Measurements from ENCODE around the gene UBTF. TPM values are rescaled to one million over a fixed set of nuclear protein-coding genes. Genes with fewer than 3 reads are reported as not detected.

UBTF gene
- total RNA-seq, 3 donors from 2014 or later (not counting 1 experiment from before 2014, with no cell fraction given) = 132 to 169 (median 168) TPM

GRCh38 chr17:44197980-44198720 is 21.3 kb downstream of the UBTF start:
- peak overlapping the region; percentile 56 to 84 for H3K27ac Mint-ChIP-seq
- no peak for ATAC-seq
- peak overlapping the region; percentile 83 for H3K4me3 Mint-ChIP-seq
- no peaks in the 10 kb centered on the region for H3K9me3 ChIP-seq (ENCODE audit: control insufficient read depth, insufficient read depth, low read length)
- intact Hi-C loops (cut with micrococcal nuclease) = no loop called here
- peaks cover 24 to 42% of the 10 kb centered on the region in 2 donors for H3K4me1 Mint-ChIP-seq
- DNase-seq = peak in 1 of 2 donors; percentile 76
- no peak for TF ChIP-seq CTCF (IDR thresholded peaks at IDR 0.05)
- no peaks in the 10 kb centered on the region for H3K27me3 Mint-ChIP-seq (ENCODE audit: low read depth in 2 of 2)
- H3K36me3 Mint-ChIP-seq = no peaks in the 10 kb centered on the region
- no peaks in the 10 kb centered on the region for H3K9me3 Mint-ChIP-seq
- H3K27ac ChIP-seq (ENCODE audit: low read length) = peak overlapping the region; percentile 78
- no peaks in the 10 kb centered on the region for H3K27me3 ChIP-seq (ENCODE audit: control insufficient read depth, insufficient read depth, low read length)
- peak overlapping the region; percentile 65 for H3K4me3 ChIP-seq (ENCODE audit: low read length)
- peaks cover 33% of the 10 kb centered on the region for H3K36me3 ChIP-seq (ENCODE audit: control insufficient read depth, insufficient read depth, low read length)
- 55% methylated on average over 4 of the region's 11 CpGs for WGBS (ENCODE audit: insufficient coverage)
- peaks cover 24% of the 10 kb centered on the region for H3K4me1 ChIP-seq (ENCODE audit: control insufficient read depth, insufficient read depth, low read length)

- WGBS (ENCODE audit: insufficient coverage) = 98% methylated on average over 15 of the region's 15 CpGs
- peaks cover 24% of the 10 kb centered on the region for H3K4me1 ChIP-seq (ENCODE audit: control insufficient read depth, insufficient read depth, low read length)
- no peaks in the 10 kb centered on the region for H3K9me3 ChIP-seq (ENCODE audit: control insufficient read depth, insufficient read depth, low read length)
- no peak overlapping the region for H3K4me3 ChIP-seq (ENCODE audit: low read length)
- peaks cover 33% of the 10 kb centered on the region for H3K36me3 ChIP-seq (ENCODE audit: control insufficient read depth, insufficient read depth, low read length)
- H3K27me3 ChIP-seq (ENCODE audit: control insufficient read depth, insufficient read depth, low read length) = no peaks in the 10 kb centered on the region
- H3K9me3 Mint-ChIP-seq = no peaks in the 10 kb centered on the region
- H3K36me3 Mint-ChIP-seq = no peaks in the 10 kb centered on the region
- no peak for TF ChIP-seq CTCF (IDR thresholded peaks at IDR 0.05)
- no peak overlapping the region for H3K27ac ChIP-seq (ENCODE audit: low read length)
- DNase-seq (no peak), ATAC-seq (no peak)
- intact Hi-C loops (cut with micrococcal nuclease) = no loop called here
- H3K4me3 Mint-ChIP-seq = no peak overlapping the region
- peak overlapping the region; percentile 56 to 84 for H3K27ac Mint-ChIP-seq
- H3K4me1 Mint-ChIP-seq = peaks cover 17 to 40% of the 10 kb centered on the region in 2 donors
- H3K27me3 Mint-ChIP-seq (ENCODE audit: low read depth in 2 of 2) = no peaks in the 10 kb centered on the region
These were observed 22.4 kb downstream of the UBTF start for GRCh38 chr17:44197107-44197506.

- H3K4me3 ChIP-seq (ENCODE audit: low read length) = no peak overlapping the region
- Mint-ChIP-seq H3K36me3 (no peaks in the 10 kb centered on the region), H3K27me3 (ENCODE audit: low read depth in 2 of 2) (no peaks in the 10 kb centered on the region), H3K4me1 (peaks cover 7 to 25% of the 10 kb centered on the region in 2 donors), H3K4me3 (no peak overlapping the region), H3K27ac (no peak overlapping the region), H3K9me3 (no peaks in the 10 kb centered on the region)
- intact Hi-C loops (cut with micrococcal nuclease) = no loop called here
- H3K27me3 ChIP-seq (ENCODE audit: control insufficient read depth, insufficient read depth, low read length) = no peaks in the 10 kb centered on the region
- H3K27ac ChIP-seq (ENCODE audit: low read length) = no peak overlapping the region
- peaks cover 46% of the 10 kb centered on the region for H3K36me3 ChIP-seq (ENCODE audit: control insufficient read depth, insufficient read depth, low read length)
- H3K4me1 ChIP-seq (ENCODE audit: control insufficient read depth, insufficient read depth, low read length) = peaks cover 15% of the 10 kb centered on the region
- no peak for TF ChIP-seq CTCF (IDR thresholded peaks at IDR 0.05)
- 95% methylated on average over 14 of the region's 14 CpGs for WGBS (ENCODE audit: insufficient coverage)
- DNase-seq = no peak
- H3K9me3 ChIP-seq (ENCODE audit: control insufficient read depth, insufficient read depth, low read length) = no peaks in the 10 kb centered on the region
- ATAC-seq = no peak
These were observed 26.0 kb downstream of the UBTF start for GRCh38 chr17:44193326-44194084.

Measured in natural killer cell (primary cell).